Astrocyte (in vitro differentiated cells and primary cell): ENCODE data around the gene ABCC1. TPM values are rescaled to one million over a fixed set of nuclear protein-coding genes. Genes with fewer than 3 reads are reported as not detected.
"Not testable (repeated sequence)": the region's sequence is repeated elsewhere in the genome, so short reads cannot be mapped to it uniquely, and the experiment has no call there.

Source experiments
- DNase-seq: peaks from one replicate; pipeline ENCODE4 v3.0.0-alpha.2; 2010; ENCODE audit warnings: low read depth
- FAIRE-seq: peaks from 2 replicates; lab custom pipeline; 2011; peaks lifted over from hg19 to GRCh38; lab: Jason Lieb, UNC
- H2AFZ ChIP-seq: 2 replicates; pipeline ENCODE4 v1.6.0; 2012; ENCODE audit warnings: low read depth, low read length, inconsistent platforms
- H3K27ac ChIP-seq: 2 replicates; pipeline ENCODE4 v1.5.1; 2011; ENCODE audit warnings: low read depth, low read length, inconsistent platforms
- H3K27me3 ChIP-seq: 2 replicates; pipeline ENCODE4 v1.6.0; 2011; ENCODE audit warnings: low read length, inconsistent platforms; ENCODE audit not compliant: insufficient read depth
- H3K36me3 ChIP-seq: 2 replicates; pipeline ENCODE4 v1.5.1; 2011; ENCODE audit warnings: low read length, inconsistent platforms; ENCODE audit not compliant: insufficient read depth
- H3K4me1 ChIP-seq: 2 replicates; pipeline ENCODE4 v1.5.1; 2011; ENCODE audit warnings: low read length, inconsistent platforms; ENCODE audit not compliant: insufficient read depth
- H3K4me2 ChIP-seq: 2 replicates; pipeline ENCODE4 v1.6.0; 2012; ENCODE audit warnings: low read length, inconsistent platforms
- H3K4me3 ChIP-seq: 2 replicates; pipeline ENCODE4 v1.5.1; 2011; ENCODE audit warnings: low read depth, mild to moderate bottlenecking, low read length, inconsistent platforms; ENCODE audit not compliant: insufficient read depth
- H3K79me2 ChIP-seq: 2 replicates; pipeline ENCODE4 v1.6.0; 2012; ENCODE audit warnings: mild to moderate bottlenecking, low read length, inconsistent platforms; ENCODE audit not compliant: insufficient read depth
- H3K9ac ChIP-seq: 2 replicates; pipeline ENCODE4 v1.6.0; 2012; ENCODE audit warnings: mild to moderate bottlenecking, low read length, inconsistent platforms
- H3K9me3 ChIP-seq: 2 replicates; pipeline ENCODE4 v1.5.1; 2012; ENCODE audit warnings: low read depth, mild to moderate bottlenecking, low read length, inconsistent platforms; ENCODE audit not compliant: insufficient read depth
- H4K20me1 ChIP-seq: 2 replicates; pipeline ENCODE4 v1.6.0; 2012; ENCODE audit warnings: low read length, inconsistent platforms; ENCODE audit not compliant: insufficient read depth
- H3K27ac Mint-ChIP-seq: one replicate; pipeline ENCODE4 v1.8.0; 2021; ENCODE audit warnings: mild to moderate bottlenecking, mixed read lengths; ENCODE audit not compliant: unreplicated experiment
- H3K27me3 Mint-ChIP-seq: one replicate; pipeline ENCODE4 v1.8.0; 2021; ENCODE audit warnings: low read depth, mixed read lengths; ENCODE audit not compliant: unreplicated experiment
- H3K36me3 Mint-ChIP-seq: one replicate; pipeline ENCODE4 v1.8.0; 2021; ENCODE audit warnings: low read depth, mixed read lengths; ENCODE audit not compliant: unreplicated experiment
- H3K4me1 Mint-ChIP-seq: one replicate; pipeline ENCODE4 v1.8.0; 2021; ENCODE audit warnings: low read depth, mixed read lengths; ENCODE audit not compliant: unreplicated experiment
- H3K4me3 Mint-ChIP-seq: one replicate; pipeline ENCODE4 v1.8.0; 2021; ENCODE audit warnings: mild to moderate bottlenecking, moderate library complexity, mixed read lengths; ENCODE audit not compliant: unreplicated experiment
- H3K9me3 Mint-ChIP-seq: one replicate; pipeline ENCODE4 v1.8.0; 2021; ENCODE audit warnings: mild to moderate bottlenecking, mixed read lengths; ENCODE audit not compliant: unreplicated experiment
- CTCF ChIP-seq: IDR thresholded peaks from 2 replicates; pipeline ENCODE4 v1.5.1; 2011; ENCODE audit warnings: low read depth, mild to moderate bottlenecking, inconsistent platforms, low read length, moderate library complexity; ENCODE audit not compliant: insufficient read depth
- EZH2 ChIP-seq: IDR thresholded peaks from 2 replicates; pipeline ENCODE4 v1.6.1; 2012; ENCODE audit warnings: mild to moderate bottlenecking, low read length, inconsistent platforms; ENCODE audit not compliant: insufficient read depth
- total RNA-seq: library from RNA; stranded (reverse); gene quantifications from 2 replicates; pipeline ENCODE4 v1.2.1, GENCODE V29; 2021

The ABCC1 gene
- total RNA-seq, 1 donor from 2014 or later: 42.1 TPM

GRCh38 chr16:16158741-16159374, 209.4 kb downstream of the ABCC1 start:
- Histone ChIP-seq H3K9ac (no peak overlapping the region), H3K36me3 (no peaks in the 10 kb centered on the region), H4K20me1 (no peaks in the 10 kb centered on the region), H3K4me1 (no peaks in the 10 kb centered on the region), H3K9me3 (peaks cover 19% of the 10 kb centered on the region), H3K27ac (no peak overlapping the region), H2AFZ (no peak overlapping the region), H3K4me2 (no peak overlapping the region), H3K79me2 (no peaks in the 10 kb centered on the region), H3K27me3 (peaks cover 3% of the 10 kb centered on the region), H3K4me3 (no peak overlapping the region)
- Mint-ChIP-seq H3K36me3 (peaks cover 14% of the 10 kb centered on the region), H3K4me1 (no peaks in the 10 kb centered on the region), H3K27me3 (peaks cover 10% of the 10 kb centered on the region), H3K9me3 (peaks cover 30% of the 10 kb centered on the region), H3K27ac (no peak overlapping the region), H3K4me3 (no peak overlapping the region)
- no peak for DNase-seq
- TF ChIP-seq CTCF (no peak), EZH2 (no peak)
- no peak for FAIRE-seq

GRCh38 chr16:16159662-16160061, 210.2 kb downstream of the ABCC1 start:
- Histone ChIP-seq H3K4me3 (no peak overlapping the region), H3K79me2 (no peaks in the 10 kb centered on the region), H4K20me1 (no peaks in the 10 kb centered on the region), H3K9me3 (peaks cover 19% of the 10 kb centered on the region), H3K4me2 (no peak overlapping the region), H3K27me3 (peaks cover 3% of the 10 kb centered on the region), H2AFZ (no peak overlapping the region), H3K4me1 (no peaks in the 10 kb centered on the region), H3K9ac (no peak overlapping the region), H3K27ac (no peak overlapping the region), H3K36me3 (no peaks in the 10 kb centered on the region)
- Mint-ChIP-seq H3K27me3 (peaks cover 10% of the 10 kb centered on the region), H3K4me1 (no peaks in the 10 kb centered on the region), H3K4me3 (no peak overlapping the region), H3K27ac (no peak overlapping the region), H3K9me3 (peaks cover 30% of the 10 kb centered on the region), H3K36me3 (peaks cover 14% of the 10 kb centered on the region)
- DNase-seq (no peak), FAIRE-seq (no peak)
- TF ChIP-seq EZH2: no peak
- no peak for TF ChIP-seq CTCF

GRCh38 chr16:16161319-16161718, 211.9 kb downstream of the ABCC1 start:
- Mint-ChIP-seq H3K4me3 (no peak overlapping the region), H3K27ac (no peak overlapping the region), H3K36me3 (peaks cover 14% of the 10 kb centered on the region), H3K4me1 (no peaks in the 10 kb centered on the region), H3K9me3 (peaks cover 30% of the 10 kb centered on the region), H3K27me3 (peaks cover 5% of the 10 kb centered on the region)
- H3K27me3 ChIP-seq: no peaks in the 10 kb centered on the region
- no peaks in the 10 kb centered on the region for H3K4me1 ChIP-seq
- DNase-seq (no peak), FAIRE-seq (no peak)
- H3K4me2 ChIP-seq: no peak overlapping the region
- H3K27ac ChIP-seq: no peak overlapping the region
- no peaks in the 10 kb centered on the region for H3K36me3 ChIP-seq
- H3K4me3 ChIP-seq: no peak overlapping the region
- TF ChIP-seq EZH2 (no peak), CTCF (no peak)
- H2AFZ ChIP-seq: no peak overlapping the region
- H3K9ac ChIP-seq: no peak overlapping the region
- peaks cover 19% of the 10 kb centered on the region for H3K9me3 ChIP-seq
- H3K79me2 ChIP-seq: no peaks in the 10 kb centered on the region
- H4K20me1 ChIP-seq: no peaks in the 10 kb centered on the region

- not testable (repeated sequence) for H3K36me3 ChIP-seq, H3K27me3 Mint-ChIP-seq, H3K4me3 Mint-ChIP-seq, H3K9ac ChIP-seq, H3K27ac Mint-ChIP-seq, FAIRE-seq, H3K4me1 Mint-ChIP-seq, H3K79me2 ChIP-seq, H2AFZ ChIP-seq, H3K27me3 ChIP-seq, H4K20me1 ChIP-seq, H3K4me2 ChIP-seq, DNase-seq, H3K27ac ChIP-seq, H3K4me1 ChIP-seq, H3K4me3 ChIP-seq
- Mint-ChIP-seq H3K36me3 (peaks cover 14% of the 10 kb centered on the region), H3K9me3 (peaks cover 30% of the 10 kb centered on the region)
- H3K9me3 ChIP-seq: peaks cover 19% of the 10 kb centered on the region
Measured at GRCh38 chr16:16161840-16162239, 212.4 kb downstream of the ABCC1 start.
